NCI-H1417 (cell line): ENCODE results near the gene CAT.

Experiments
- DNase-seq, 3 experiments: peaks; one replicate each; lab custom pipeline; 2025; lab: John Stamatoyannopoulos, UW

The CAT gene

GRCh38 chr11:34495239-34495723 is 56.5 kb downstream of the CAT start:
- no peak for DNase-seq

GRCh38 chr11:34495724-34496377 is 57.1 kb downstream of the CAT start:
- peak in 1 of 3 experiments; percentile 20 for DNase-seq

DNA sequence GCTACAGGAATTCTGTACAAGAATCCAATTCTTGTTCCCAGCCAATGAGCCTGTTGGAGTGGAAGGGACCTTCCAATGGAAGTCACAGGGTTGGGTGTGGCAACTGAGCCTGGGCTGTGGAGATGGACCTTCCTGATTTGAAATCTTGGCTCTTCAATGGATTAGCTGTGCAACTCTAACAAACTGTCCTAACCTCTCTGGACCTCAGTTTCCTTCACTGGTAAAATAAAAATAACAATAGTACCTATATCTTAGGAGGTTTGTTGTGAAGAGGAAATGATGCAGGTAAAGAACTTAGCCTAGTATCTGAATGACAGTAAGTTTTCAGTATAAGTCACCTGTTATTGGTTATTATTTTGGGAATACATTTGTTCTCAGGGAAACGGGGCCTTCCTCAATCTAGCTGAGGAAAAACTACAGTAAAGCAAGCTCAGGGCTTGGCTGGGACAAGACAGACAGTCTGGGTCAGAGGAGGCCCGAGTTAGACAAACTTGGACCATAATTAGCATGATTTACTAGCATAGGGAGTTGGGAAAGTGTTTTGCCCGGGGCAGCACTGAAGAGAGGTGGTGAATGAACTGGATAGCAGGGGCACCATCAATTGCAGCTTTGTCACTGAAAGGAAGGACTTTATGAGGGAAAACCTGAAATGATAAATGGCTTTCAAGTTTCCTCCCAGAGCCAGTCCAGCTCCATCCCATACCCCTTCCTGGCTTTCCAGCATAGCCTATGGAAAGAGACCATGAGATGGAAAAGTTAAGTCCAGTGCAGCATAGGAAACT is 61.2 kb downstream of the CAT start:
- DNase-seq = no peak

- DNase-seq = no peak
These were observed 62.8 kb downstream of the CAT start for GRCh38 chr11:34501500-34501899.

- no peak for DNase-seq
These were observed 63.2 kb downstream of the CAT start for GRCh38 chr11:34501949-34502348.

- DNase-seq = no peak
These were observed 64.2 kb downstream of the CAT start for GRCh38 chr11:34502949-34503348.

DNA sequence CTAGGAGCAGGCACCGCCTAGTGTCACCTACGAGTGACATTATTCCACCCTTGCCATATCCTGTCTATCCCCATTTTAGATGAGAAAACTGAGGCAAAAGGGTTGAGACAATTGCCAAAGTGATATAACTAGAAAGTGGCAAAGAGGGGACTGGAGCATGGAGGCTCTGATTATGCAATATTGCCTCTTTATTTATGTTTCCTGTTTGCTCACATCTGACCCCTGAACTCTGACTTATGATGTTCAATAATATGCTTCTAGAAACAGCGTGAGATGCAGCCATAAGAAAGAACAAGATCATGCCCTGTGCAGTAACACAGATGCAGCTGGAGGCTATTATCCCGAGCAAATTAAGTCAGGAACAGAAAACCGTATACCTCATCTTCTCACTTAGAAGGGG is 67.1 kb downstream of the CAT start:
- DNase-seq = no peak

DNA sequence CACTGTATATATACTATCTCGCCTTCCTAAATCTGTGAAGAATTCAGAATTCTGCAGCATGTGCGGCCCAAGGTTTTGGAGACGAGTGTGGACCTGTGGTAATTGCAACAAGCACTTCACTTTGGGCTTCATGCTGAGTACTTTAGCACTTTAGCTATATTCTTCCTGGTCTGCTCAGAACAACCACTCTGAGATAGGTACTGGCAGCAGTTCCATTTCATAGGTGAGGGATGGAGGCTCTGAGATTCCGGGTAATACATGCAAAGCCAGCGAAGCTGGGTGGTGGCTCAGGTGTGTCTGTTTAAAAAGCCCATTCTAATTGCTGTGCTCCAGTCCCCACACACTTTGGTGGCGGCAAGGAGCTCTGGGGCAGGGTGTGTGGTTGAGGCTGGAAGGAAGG is 68.4 kb downstream of the CAT start:
- DNase-seq = no peak

GRCh38 chr11:34507610-34508009 is 68.9 kb downstream of the CAT start:
- DNase-seq = no peak

- no peak for DNase-seq
These were observed 69.8 kb downstream of the CAT start for GRCh38 chr11:34508524-34508923.

DNA sequence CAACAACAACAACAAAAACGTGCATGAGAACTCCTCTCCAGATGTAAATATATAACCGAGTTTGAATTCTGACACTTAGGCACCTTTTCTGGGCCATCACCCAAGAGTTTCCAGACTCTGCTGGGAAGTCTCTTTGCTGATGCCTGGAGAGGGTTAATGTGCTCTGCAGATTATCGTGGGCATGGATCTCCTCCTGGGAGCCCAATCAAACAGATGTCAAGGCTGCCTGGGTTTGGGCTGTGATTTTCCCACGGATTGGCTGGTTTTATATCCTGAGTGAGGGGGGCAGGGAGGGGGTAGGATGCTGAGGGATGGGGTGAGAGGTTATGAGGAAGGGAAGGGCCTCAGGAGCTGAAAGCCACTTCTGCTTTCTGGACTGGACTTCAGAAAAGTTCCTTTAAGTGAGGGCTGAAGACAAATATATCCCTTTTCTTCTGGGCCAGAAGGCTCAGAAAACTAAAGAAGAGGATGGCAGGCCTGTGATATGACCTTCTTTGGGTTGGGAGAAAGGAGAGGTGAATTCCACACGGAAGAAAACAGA is 70.7 kb downstream of the CAT start:
- no peak for DNase-seq

- peak in 1 of 3 experiments; percentile 31 for DNase-seq
These were observed 71.5 kb downstream of the CAT start for GRCh38 chr11:34510218-34510617.

- DNase-seq = no peak
These were observed 71.9 kb downstream of the CAT start for GRCh38 chr11:34510673-34511072.

- peak in 2 of 3 experiments; percentile 31 to 39 for DNase-seq
These were observed 74.3 kb downstream of the CAT start for GRCh38 chr11:34512840-34513681.

- DNase-seq = peak in 1 of 3 experiments; percentile 5
These were observed 75.1 kb downstream of the CAT start, which contains the start of gene ELF5 for GRCh38 chr11:34513682-34514449. ELF5 (minus strand) TSS chr11:34513794; CDS start chr11:34505749, 8,045 bp downstream.

DNA sequence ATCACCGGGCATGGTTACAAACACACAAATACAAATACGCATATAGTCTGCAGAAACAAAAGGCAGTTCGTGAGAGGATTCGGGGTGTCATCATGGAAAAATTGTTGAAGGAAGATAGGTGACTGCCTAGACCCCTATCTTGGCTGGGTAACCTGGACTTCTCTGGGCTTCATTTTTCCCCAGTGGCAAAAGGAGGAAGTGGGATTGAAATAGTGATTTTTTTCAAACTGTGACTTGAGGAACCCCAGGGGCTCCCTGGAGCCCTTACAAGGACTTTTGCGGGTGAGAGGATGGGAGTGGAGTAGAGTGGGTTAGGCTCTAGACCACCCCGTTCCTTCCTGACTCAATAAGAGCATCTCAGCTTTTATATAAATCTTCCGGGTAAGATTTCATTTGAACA is 75.9 kb downstream of the CAT start:
- no peak for DNase-seq

- DNase-seq = no peak
These were observed 77.7 kb downstream of the CAT start for GRCh38 chr11:34516247-34517040.

DNA sequence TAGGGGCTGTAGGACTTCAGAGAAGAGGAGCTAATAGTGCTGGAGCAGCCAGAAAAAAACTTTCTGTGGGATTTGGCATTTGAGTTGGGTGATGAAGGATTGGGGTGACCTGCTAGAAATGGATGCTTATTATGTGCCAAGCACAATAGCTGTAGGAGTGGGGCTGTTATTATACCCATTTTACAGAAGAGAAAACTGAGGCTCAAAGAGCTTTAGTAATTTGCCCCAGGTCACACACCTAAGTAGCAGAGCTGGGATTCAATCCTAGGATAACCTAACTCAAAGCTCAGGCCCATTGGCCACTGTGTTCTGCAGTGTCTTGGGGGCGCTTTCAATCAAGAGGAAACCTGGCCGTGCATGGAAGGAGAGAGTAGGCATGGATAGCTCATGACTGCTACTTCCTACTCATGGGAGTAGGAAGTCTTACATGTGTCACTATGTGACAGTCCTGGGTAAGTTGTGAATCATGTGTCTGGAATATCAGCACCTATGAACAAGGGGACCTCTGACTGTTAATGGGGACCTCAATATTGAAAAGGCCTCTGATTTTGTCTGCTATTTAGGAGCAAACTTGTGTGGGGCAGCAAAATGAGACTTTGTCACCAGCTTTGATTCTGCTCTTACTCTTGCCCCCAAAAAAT is 81.0 kb downstream of the CAT start:
- no peak for DNase-seq

- no peak for DNase-seq
These were observed 82.5 kb downstream of the CAT start for GRCh38 chr11:34521265-34521664.
